HG03135 (cell line): ENCODE data around the gene MAP3K2.
"Not testable (repeated sequence)": the region's sequence is repeated elsewhere in the genome, so short reads cannot be mapped to it uniquely, and the experiment has no call there.

Experiments
- ATAC-seq: cut with Tn5 transposase; IDR thresholded peaks from one replicate; pipeline ENCODE4 v1.9.1; 2021; ENCODE audit warnings: mild to moderate bottlenecking, moderate library complexity; ENCODE audit not compliant: unreplicated experiment

MAP3K2 gene

DNA sequence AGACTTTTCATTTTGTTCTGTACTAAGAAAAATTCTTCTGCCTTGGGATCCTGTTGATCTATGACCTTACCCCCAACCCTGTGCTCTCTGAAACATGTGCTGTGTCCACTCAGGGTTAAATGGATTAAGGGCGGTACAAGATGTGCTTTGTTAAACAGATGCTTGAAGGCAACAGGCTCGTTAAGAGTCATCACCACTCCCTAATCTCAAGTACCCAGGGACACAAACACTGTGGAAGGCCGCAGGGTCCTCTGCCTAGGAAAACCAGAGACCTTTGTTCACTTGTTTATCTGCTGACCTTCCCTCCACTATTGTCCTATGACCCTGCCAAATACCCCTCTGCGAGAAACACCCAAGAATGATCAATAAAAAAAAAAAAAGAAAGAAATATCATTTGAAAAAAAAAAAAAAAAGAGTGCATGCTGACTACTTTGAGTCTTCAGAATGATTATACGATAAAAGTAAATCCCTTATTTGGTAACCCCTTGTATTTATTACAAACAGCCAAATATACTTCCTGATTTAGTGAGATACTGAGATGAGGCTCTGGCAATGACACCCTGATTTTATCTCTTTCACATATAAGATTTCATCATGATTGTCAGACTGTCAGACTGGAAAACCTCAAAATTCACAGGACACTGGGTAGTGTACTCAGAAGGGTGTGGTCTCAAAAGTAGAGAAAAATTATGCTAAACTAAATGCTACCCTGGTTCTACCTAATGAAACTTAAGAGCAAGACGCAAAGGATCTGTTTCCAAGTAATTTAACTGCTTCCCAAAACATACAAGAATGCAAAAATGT lies 33.7 kb downstream of the MAP3K2 start:
- ATAC-seq, result not testable (repeated sequence)

GRCh38 chr2:127353223-127353622 lies 34.6 kb downstream of the MAP3K2 start:
- ATAC-seq, result not testable (repeated sequence)

- ATAC-seq, result no peak
Observed at GRCh38 chr2:127351603-127352002, 36.2 kb downstream of the MAP3K2 start.

GRCh38 chr2:127348426-127349000 lies 39.3 kb downstream of the MAP3K2 start:
- ATAC-seq, result no peak

DNA sequence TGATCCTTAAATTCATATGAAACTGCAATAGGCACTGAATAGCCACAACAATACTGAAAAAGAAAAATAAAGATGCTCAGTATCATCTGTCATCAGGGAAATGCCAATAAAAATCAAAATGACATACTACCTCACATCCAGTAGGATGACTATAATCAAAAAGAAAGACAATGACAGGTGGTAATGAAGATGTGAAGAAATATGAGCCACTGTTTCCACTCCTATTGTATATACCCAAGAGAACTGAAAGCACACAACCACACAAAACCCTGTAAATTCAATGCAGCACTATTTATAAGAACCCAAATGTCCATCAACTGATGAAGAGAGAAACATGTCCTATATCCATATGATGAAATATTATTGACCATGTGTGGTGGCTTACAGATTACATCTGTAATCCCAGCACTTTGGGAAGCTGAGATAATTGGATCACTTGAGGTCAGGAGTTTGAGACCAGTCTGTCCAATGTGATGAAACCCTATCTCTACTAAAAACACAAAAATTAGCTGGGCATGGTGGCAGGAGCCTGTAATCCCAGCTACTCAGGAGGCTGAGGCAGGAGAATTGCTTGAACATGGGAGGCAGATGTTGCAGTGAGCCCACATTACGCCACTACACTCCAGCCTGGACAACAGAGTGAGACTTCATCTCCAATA lies 39.9 kb downstream of the MAP3K2 start:
- ATAC-seq, result no peak

DNA sequence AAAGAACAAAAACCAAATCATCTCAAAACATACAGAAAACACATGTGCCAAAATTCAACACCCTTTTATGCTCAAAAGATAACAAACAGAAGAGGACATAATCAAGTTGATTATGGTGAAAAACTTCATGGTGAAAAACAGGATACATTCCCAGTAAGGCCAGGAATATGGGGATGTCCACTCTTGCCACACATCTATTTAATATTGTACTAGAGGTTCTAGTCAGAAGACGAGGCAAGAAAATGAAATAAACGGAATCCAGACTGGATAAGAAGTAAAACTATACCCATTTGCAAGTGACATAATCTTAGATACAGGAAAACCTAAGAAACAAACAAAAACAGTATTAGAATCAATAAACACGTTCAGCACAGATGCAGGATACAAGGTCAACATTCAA lies 40.8 kb downstream of the MAP3K2 start:
- ATAC-seq, result no peak

GRCh38 chr2:127343277-127343676 lies 44.5 kb downstream of the MAP3K2 start:
- no peak for ATAC-seq

DNA sequence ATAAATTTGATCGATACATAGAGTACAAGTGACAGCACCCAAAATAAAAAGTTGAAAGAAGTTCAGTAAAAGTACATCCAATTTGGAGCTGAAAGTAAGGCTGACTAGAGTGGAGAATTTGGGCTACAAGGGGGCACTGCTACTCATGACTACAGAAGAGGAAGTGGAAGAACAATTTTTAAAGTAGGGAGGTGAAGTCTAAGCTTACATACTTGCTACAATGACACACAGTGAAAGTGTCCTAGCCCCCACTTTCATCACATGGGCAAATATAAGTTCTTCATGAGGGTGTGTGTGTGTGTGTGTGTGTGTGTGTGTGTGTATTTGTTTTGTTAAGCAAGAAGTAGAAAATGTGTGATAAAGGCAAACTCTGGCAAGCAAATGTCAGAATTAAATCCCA lies 45.7 kb downstream of the MAP3K2 start:
- ATAC-seq, result no peak

DNA sequence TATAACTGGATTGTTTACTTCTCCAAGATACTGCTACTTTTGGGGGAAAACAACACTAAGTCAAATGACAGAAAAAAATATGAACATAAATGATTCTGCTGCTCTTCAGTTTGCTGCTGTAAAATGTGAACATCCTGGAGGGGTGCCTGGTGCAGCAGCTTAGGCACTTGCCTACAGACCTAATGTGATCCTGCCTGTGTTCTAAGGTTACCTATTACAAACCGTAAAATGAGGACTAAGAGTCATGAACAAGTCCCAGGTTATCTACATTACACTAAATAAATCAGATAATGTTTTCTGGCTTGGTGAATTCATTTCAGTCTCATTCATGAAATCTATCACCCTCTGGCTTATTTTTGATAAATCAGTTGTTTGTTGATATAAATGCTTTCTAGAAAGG lies 55.4 kb downstream of the MAP3K2 start:
- ATAC-seq, result no peak

GRCh38 chr2:127330753-127331152 lies 57.0 kb downstream of the MAP3K2 start:
- peak; percentile 55 for ATAC-seq

- no peak for ATAC-seq
Observed at GRCh38 chr2:127326289-127326945, 61.4 kb downstream of the MAP3K2 start.

DNA sequence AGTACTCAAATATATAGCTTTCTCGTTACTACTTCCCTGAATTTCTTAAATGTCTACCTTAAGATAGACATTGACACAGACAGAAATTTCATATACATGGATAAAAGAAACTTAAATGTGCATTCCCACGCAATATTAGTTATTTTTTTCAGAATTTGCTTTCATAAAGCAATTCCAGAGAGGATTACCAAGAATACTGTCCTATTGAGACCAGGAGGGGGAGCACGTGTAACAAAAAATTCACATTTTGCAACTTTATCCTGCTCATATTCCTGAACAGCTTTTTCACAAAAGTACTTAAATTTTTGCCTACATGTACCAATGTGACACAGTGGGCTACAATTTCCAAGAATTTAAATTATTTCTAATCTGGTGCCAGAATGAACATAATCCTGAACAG lies 63.1 kb downstream of the MAP3K2 start:
- ATAC-seq, result no peak

GRCh38 chr2:127321303-127321702 lies 66.5 kb downstream of the MAP3K2 start:
- no peak for ATAC-seq

DNA sequence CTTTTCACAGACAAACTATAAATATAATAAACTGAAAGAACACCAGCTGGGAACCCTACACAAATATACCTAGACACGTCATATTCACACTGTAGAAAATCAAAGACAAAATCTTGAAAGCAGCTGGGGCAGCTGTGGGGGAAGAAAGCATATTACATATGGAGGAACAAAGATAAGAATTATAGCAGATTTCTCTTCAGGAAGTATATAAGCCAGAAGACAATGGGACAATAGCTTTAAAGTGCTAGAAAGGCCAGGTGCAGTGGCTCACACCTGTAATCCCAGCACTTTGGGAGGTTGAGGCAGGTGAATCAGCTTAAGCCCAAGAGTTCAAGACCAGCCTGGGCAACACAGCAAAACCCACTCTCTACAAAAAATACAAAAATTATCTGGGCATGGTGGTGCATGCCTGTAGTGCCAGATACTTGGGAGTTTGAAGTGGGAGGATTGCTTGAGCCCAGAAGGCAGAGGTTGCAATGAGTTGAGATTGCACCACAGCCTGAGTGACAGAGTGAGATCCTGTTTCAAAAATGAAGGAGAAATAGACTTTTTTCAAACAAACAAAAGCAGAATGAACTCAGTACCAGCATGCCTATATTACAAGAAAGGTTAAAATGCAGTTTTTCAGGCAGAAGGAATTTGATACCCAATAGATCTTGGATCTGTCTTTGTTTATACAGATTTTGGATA lies 67.0 kb downstream of the MAP3K2 start:
- ATAC-seq, result no peak

DNA sequence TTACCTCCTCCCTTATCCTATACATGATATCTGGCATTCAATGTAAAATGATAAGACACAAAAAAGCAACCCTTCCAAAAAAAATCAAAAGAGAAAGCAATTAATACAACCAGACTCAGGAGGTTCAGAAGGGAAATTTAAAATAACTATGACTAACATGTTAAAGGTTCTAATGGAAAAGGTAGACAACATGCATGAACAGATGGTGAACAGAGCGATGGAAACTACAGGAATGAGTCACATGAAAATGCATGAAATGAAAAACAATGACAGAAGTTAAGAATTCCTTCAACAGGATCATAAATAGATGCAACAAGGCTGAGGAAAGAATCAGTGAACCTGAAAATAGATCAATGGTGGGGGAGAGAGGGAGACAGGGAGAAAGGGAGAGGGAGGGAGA lies 67.7 kb downstream of the MAP3K2 start:
- ATAC-seq, result no peak

- ATAC-seq, result no peak
Observed at GRCh38 chr2:127314193-127314988, 73.4 kb downstream of the MAP3K2 start.

DNA sequence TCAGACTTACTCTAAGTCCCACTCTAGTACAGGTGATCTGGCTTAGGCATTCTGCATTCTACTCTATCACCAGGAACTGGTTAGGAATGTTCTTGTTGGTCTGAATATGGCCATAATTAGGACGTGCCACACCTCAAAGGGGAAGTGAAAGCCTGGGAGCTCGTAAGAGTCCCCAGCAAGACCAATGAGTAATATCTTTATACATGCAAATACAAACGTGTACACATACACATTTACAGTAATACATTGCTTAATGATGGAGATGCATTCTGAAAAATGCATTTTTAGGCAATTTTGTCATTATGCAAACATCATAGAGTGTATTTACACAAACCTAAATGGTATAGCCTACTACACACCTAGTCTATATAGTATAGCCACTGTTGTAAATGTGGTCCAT lies 74.4 kb downstream of the MAP3K2 start:
- peak; percentile 97 for ATAC-seq

- no peak for ATAC-seq
Observed at GRCh38 chr2:127310980-127311379, 76.8 kb downstream of the MAP3K2 start.

GRCh38 chr2:127309468-127309867 lies 78.3 kb downstream of the MAP3K2 start:
- no peak for ATAC-seq

DNA sequence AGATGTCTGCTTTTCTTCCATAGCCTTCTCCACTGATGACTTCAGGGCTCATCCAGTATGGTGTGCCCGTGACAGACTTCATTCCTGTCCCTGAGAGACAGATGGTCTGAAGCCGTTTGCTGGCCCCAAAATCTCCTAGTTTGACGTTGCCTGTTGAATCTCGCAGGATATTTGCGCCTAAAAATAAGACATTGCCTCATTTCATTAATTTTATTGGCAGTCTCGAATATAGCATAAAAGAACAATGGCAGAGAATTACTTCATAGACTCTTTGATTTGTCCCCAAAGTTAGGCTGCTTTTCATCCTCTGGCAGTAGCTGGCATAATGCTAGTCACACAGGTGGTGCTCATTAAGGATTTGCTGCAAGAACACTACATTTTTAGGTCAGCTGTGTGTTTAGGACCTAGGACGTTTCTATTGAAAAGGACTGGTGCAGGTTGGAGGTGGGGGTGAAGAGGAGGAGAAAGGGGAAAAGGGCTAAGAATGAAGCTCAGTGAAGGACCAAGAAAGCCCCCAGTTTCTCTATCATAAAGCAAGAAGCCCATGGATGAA lies 79.1 kb downstream of the MAP3K2 start:
- ATAC-seq, result no peak
